HepG2 (cell line): Measurements from ENCODE around the gene ZNF618. TPM values are rescaled to one million over a fixed set of nuclear protein-coding genes. Genes with fewer than 3 reads are reported as not detected.

Experiments used
- FOXP1 ChIP-seq, 2 experiments: fragments of 450-650 bp in 1 of 2; IDR thresholded peaks; 2 replicates each; pipeline ENCODE4 v1.6.1; 2017 to 2018; ENCODE audit warnings: antibody characterized with exemption in 1 of 2
- IRF1 ChIP-seq: sonication (generic); formaldehyde crosslinking; IDR thresholded peaks from 2 replicates; pipeline ENCODE4 v1.4.0; 2020; ENCODE audit warnings: low read depth, mild to moderate bottlenecking, missing genetic modification reagents
- KDM1A ChIP-seq: IDR thresholded peaks from 2 replicates; pipeline ENCODE4 v1.6.1; 2016; ENCODE audit warnings: missing compliant biosample characterization
- RAD51 ChIP-seq: fragments of 450-650 bp; IDR thresholded peaks from 2 replicates; pipeline ENCODE4 v1.6.1; 2016; ENCODE audit warnings: borderline replicate concordance
- SNRNP70 ChIP-seq: fragments of 200-400 bp; formaldehyde crosslinking; IDR thresholded peaks from 2 replicates; pipeline ENCODE4 v1.6.1; 2017; ENCODE audit warnings: mild to moderate bottlenecking, low read depth, low read length, moderate library complexity
- STAG1 ChIP-seq: sonication (generic); formaldehyde crosslinking; IDR thresholded peaks from 2 replicates; pipeline ENCODE4 v1.4.0; 2020; ENCODE audit warnings: missing genetic modification reagents
- TRIM22 ChIP-seq: fragments of 450-650 bp; IDR thresholded peaks from 2 replicates; pipeline ENCODE4 v1.6.1; 2017
- ZFP37 ChIP-seq: sonication (generic); formaldehyde crosslinking; IDR thresholded peaks from 2 replicates; pipeline ENCODE4 v1.4.0; 2020; ENCODE audit warnings: missing genetic modification reagents, borderline replicate concordance
- ZNF496 ChIP-seq: sonication (generic); formaldehyde crosslinking; IDR thresholded peaks from 2 replicates; pipeline ENCODE4 v1.8.1; 2023; ENCODE audit warnings: mild to moderate bottlenecking, moderate library complexity, missing genetic modification reagents; ENCODE audit not compliant: insufficient replicate concordance
- ZSCAN21 ChIP-seq: sonication (generic); formaldehyde crosslinking; IDR thresholded peaks from 2 replicates; pipeline ENCODE4 v1.8.0; 2022; ENCODE audit warnings: mild to moderate bottlenecking, missing genetic modification reagents, moderate library complexity, borderline replicate concordance
- polyA plus RNA-seq, 8 experiments: library from polyadenylated mRNA; depleted of rRNA in 3 of 8; stranded (reverse) in 7 of 8; unstranded in 1 of 8; fragments of >200 nt; fragmentation: Illumina TruSeq in 4 of 8; extraction: Trizol in 4 of 8; gene quantifications; 2 replicates each; pipeline versions ENCODE4 v1.2.1 to v1.2.3, GENCODE V29; 2011 to 2016; ENCODE audit warnings: low read depth in 4 of 8, missing spikeins in 1 of 8, mixed read lengths in 1 of 8; ENCODE audit not compliant: insufficient read depth in 1 of 8
- total RNA-seq, 5 experiments: library from RNA; depleted of rRNA; stranded (reverse); fragments of >200 nt; fragmentation: Illumina TruSeq; extraction: Trizol; gene quantifications; 2 replicates each; pipeline ENCODE4 v1.2.3, GENCODE V29; 2016; ENCODE audit warnings: low read depth in 1 of 5
- TF ChIP-seq, protein P1 (sequence below): sonication (generic); formaldehyde crosslinking; IDR thresholded peaks from 2 replicates; pipeline ENCODE4 v1.4.0; 2020; ENCODE audit warnings: missing genetic modification reagents, borderline replicate concordance
- TF ChIP-seq, protein P2 (sequence below): sonication (generic); formaldehyde crosslinking; IDR thresholded peaks from 2 replicates; pipeline ENCODE4 v1.5.0; 2020; ENCODE audit warnings: mild to moderate bottlenecking, missing genetic modification reagents
- TF ChIP-seq, protein P3 (sequence below): sonication (generic); formaldehyde crosslinking; conservative IDR thresholded peaks from 2 replicates; pipeline ENCODE4 v1.4.0; 2020; ENCODE audit warnings: missing genetic modification reagents
- TF ChIP-seq, protein P4 (sequence below): IDR thresholded peaks from 2 replicates; pipeline ENCODE4 v1.6.1; 2016; ENCODE audit warnings: low read depth, missing genetic modification reagents, missing compliant biosample characterization

ZNF618 gene
- total and polyA plus RNA-seq, 2 of the 13 experiments (the other 11 are each of a cell fraction or from before 2014, with no cell fraction given): 0.07 TPM

DNA sequence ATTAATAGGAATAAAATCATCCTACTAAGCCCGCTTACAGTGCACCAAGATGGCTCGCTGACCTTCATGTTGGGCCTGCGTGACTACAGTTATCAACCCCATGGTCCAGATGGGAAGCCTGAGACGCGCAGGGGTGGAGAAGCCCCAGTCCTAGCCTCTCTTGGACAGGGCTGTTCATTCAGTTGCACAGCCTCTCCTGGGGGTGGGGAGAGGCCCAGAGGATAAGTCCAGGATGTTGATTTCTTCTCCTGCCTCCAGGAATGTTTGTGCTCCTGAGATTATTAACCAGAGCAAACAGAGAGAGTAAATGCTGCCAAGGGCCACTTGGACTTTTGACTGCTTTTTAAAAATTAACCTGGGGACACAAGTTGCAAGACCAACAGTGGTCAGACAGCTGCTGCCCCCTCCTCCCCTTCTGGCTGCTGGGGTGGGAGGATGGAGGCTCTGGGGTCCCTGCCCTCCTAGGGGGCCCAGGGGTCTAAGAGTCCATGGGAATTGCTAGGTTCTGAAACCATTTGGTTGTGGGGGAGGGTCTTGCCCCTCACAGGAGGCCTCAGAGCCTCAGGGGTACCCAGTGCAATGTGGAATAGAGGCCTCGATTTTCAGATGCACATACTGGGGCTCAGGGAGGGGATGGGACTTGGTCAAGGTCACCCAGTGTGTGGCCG lies 204.8 kb downstream of the ZNF618 start (continued):
- no peak for TF ChIP-seq IRF1
- no peak for TF ChIP-seq ZNF496 (CRISPR knock-in tag)
- no peak for TF ChIP-seq ZFP37 (CRISPR knock-in tag)
- TF ChIP-seq TRIM22: no peak
- TF ChIP-seq RAD51: no peak
- peak; percentile 2 for TF ChIP-seq STAG1 (CRISPR knock-in tag)
- TF ChIP-seq, protein P1, sequence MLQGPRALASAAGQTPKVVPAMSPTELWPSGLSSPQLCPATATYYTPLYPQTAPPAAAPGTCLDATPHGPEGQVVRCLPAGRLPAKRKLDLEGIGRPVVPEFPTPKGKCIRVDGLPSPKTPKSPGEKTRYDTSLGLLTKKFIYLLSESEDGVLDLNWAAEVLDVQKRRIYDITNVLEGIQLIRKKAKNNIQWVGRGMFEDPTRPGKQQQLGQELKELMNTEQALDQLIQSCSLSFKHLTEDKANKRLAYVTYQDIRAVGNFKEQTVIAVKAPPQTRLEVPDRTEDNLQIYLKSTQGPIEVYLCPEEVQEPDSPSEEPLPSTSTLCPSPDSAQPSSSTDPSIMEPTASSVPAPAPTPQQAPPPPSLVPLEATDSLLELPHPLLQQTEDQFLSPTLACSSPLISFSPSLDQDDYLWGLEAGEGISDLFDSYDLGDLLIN (CRISPR knock-in tag): no peak
- TF ChIP-seq, protein P2, sequence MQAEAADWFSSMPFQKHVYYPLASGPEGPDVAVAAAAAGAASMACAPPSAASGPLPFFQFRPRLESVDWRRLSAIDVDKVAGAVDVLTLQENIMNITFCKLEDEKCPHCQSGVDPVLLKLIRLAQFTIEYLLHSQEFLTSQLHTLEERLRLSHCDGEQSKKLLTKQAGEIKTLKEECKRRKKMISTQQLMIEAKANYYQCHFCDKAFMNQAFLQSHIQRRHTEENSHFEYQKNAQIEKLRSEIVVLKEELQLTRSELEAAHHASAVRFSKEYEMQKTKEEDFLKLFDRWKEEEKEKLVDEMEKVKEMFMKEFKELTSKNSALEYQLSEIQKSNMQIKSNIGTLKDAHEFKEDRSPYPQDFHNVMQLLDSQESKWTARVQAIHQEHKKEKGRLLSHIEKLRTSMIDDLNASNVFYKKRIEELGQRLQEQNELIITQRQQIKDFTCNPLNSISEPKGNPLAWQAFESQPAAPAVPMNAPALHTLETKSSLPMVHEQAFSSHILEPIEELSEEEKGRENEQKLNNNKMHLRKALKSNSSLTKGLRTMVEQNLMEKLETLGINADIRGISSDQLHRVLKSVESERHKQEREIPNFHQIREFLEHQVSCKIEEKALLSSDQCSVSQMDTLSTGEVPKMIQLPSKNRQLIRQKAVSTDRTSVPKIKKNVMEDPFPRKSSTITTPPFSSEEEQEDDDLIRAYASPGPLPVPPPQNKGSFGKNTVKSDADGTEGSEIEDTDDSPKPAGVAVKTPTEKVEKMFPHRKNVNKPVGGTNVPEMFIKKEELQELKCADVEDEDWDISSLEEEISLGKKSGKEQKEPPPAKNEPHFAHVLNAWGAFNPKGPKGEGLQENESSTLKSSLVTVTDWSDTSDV (CRISPR knock-in tag): no peak; the same call in 1 of the 2 replicates
- no peak for TF ChIP-seq SNRNP70
- TF ChIP-seq, protein P3, sequence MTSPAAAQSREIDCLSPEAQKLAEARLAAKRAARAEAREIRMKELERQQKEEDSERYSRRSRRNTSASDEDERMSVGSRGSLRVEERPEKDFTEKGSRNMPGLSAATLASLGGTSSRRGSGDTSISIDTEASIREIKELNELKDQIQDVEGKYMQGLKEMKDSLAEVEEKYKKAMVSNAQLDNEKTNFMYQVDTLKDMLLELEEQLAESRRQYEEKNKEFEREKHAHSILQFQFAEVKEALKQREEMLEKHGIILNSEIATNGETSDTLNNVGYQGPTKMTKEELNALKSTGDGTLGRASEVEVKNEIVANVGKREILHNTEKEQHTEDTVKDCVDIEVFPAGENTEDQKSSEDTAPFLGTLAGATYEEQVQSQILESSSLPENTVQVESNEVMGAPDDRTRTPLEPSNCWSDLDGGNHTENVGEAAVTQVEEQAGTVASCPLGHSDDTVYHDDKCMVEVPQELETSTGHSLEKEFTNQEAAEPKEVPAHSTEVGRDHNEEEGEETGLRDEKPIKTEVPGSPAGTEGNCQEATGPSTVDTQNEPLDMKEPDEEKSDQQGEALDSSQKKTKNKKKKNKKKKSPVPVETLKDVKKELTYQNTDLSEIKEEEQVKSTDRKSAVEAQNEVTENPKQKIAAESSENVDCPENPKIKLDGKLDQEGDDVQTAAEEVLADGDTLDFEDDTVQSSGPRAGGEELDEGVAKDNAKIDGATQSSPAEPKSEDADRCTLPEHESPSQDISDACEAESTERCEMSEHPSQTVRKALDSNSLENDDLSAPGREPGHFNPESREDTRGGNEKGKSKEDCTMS (CRISPR knock-in tag): no peak
- TF ChIP-seq KDM1A (CRISPR knock-in tag): peak; percentile 96
- TF ChIP-seq, protein P4, sequence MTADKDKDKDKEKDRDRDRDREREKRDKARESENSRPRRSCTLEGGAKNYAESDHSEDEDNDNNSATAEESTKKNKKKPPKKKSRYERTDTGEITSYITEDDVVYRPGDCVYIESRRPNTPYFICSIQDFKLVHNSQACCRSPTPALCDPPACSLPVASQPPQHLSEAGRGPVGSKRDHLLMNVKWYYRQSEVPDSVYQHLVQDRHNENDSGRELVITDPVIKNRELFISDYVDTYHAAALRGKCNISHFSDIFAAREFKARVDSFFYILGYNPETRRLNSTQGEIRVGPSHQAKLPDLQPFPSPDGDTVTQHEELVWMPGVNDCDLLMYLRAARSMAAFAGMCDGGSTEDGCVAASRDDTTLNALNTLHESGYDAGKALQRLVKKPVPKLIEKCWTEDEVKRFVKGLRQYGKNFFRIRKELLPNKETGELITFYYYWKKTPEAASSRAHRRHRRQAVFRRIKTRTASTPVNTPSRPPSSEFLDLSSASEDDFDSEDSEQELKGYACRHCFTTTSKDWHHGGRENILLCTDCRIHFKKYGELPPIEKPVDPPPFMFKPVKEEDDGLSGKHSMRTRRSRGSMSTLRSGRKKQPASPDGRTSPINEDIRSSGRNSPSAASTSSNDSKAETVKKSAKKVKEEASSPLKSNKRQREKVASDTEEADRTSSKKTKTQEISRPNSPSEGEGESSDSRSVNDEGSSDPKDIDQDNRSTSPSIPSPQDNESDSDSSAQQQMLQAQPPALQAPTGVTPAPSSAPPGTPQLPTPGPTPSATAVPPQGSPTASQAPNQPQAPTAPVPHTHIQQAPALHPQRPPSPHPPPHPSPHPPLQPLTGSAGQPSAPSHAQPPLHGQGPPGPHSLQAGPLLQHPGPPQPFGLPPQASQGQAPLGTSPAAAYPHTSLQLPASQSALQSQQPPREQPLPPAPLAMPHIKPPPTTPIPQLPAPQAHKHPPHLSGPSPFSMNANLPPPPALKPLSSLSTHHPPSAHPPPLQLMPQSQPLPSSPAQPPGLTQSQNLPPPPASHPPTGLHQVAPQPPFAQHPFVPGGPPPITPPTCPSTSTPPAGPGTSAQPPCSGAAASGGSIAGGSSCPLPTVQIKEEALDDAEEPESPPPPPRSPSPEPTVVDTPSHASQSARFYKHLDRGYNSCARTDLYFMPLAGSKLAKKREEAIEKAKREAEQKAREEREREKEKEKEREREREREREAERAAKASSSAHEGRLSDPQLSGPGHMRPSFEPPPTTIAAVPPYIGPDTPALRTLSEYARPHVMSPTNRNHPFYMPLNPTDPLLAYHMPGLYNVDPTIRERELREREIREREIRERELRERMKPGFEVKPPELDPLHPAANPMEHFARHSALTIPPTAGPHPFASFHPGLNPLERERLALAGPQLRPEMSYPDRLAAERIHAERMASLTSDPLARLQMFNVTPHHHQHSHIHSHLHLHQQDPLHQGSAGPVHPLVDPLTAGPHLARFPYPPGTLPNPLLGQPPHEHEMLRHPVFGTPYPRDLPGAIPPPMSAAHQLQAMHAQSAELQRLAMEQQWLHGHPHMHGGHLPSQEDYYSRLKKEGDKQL (CRISPR knock-in tag): peak; percentile 68
- no peak for TF ChIP-seq ZSCAN21
- 0 out of 2 replicates have a peak, but pooled peaks have one; percentile 8 for TF ChIP-seq FOXP1 (IDR thresholded peaks at IDR 0.05)
- TF ChIP-seq FOXP1 (CRISPR knock-in tag; IDR thresholded peaks at IDR 0.05): peak; percentile 81
